ENCODE data around the gene KRT80. TPM values are rescaled to one million over a fixed set of nuclear protein-coding genes. Genes with fewer than 3 reads are reported as not detected.

The KRT80 gene
- total RNA-seq, 1 donor from 2014 or later = 8.6 TPM

DNA sequence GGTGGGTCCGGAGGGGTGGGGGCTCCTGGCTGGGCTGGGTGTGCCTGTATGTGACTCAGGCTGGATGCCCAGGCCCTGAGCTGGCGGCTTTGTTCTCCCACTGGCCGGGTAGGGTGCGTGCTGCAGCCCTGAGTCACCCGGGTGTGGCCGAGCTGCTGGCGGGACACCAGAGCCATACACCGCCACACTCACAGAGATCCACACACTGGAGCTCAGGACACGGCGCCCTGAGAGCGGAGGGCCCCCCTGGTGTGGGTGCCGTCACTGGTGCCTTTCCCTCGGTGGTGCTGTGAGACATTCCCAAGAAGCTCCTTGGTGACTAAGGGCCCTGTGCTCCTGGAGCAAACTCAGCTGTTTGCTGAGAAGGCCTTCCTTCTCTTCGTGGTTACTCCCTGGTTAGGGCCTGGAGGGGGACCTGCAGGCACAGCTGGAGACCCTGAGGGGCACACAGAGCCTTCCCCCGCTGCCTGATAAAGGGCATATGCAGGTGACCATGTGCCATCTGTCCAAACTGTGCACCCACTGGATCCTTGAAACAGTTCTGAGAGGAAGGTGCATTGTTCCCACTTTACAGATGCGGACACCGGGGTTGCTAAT lies 44.3 kb downstream of the KRT80 start:
- DNase-seq (peak; percentile 95), ATAC-seq (peak; percentile 82)
- Histone ChIP-seq H3K4me3 (no peak overlapping the region), H3K9me3 (no peaks in the 10 kb centered on the region), H3K27ac (peak overlapping the region; percentile 89), H3K4me1 (peaks cover 47% of the 10 kb centered on the region), H3K36me3 (no peaks in the 10 kb centered on the region), H3K27me3 (peaks cover 3% of the 10 kb centered on the region)
- TF ChIP-seq CTCF (IDR thresholded peaks at IDR 0.05) = no peak
- intact Hi-C loops (cut with DNase I) = loop anchor here (10.0 kb wide), 1 partner anchor 727 kb away; no protein-coding TSS in a partner anchor

- intact Hi-C loops (cut with DNase I) = loop anchor here (10.0 kb wide), 1 partner anchor 728 kb away; no protein-coding TSS in a partner anchor
- no peak overlapping the region for H3K4me3 ChIP-seq
- TF ChIP-seq CTCF (IDR thresholded peaks at IDR 0.05) = no peak
- H3K27ac ChIP-seq = peak overlapping the region; percentile 89
- H3K9me3 ChIP-seq = no peaks in the 10 kb centered on the region
- no peaks in the 10 kb centered on the region for H3K36me3 ChIP-seq
- H3K27me3 ChIP-seq = no peaks in the 10 kb centered on the region
- DNase-seq (no peak), ATAC-seq (no peak)
- peaks cover 41% of the 10 kb centered on the region for H3K4me1 ChIP-seq
These were observed 44.9 kb downstream of the KRT80 start for GRCh38 chr12:52146822-52147366.

GRCh38 chr12:52146089-52146821 lies 45.6 kb downstream of the KRT80 start:
- no peak for ATAC-seq
- no peak for TF ChIP-seq CTCF (IDR thresholded peaks at IDR 0.05)
- no peaks in the 10 kb centered on the region for H3K27me3 ChIP-seq
- intact Hi-C loops (cut with DNase I) = loop anchor here (10.0 kb wide), 1 partner anchor 729 kb away; no protein-coding TSS in a partner anchor
- H3K9me3 ChIP-seq = no peaks in the 10 kb centered on the region
- H3K4me1 ChIP-seq = peaks cover 37% of the 10 kb centered on the region
- H3K27ac ChIP-seq = peak overlapping the region; percentile 89
- DNase-seq = no peak
- H3K4me3 ChIP-seq = no peak overlapping the region
- H3K36me3 ChIP-seq = no peaks in the 10 kb centered on the region

- Histone ChIP-seq H3K9me3 (no peaks in the 10 kb centered on the region), H3K4me3 (no peak overlapping the region), H3K27ac (no peak overlapping the region), H3K36me3 (no peaks in the 10 kb centered on the region), H3K4me1 (peaks cover 37% of the 10 kb centered on the region), H3K27me3 (no peaks in the 10 kb centered on the region)
- no peak for DNase-seq
- no peak for ATAC-seq
- intact Hi-C loops (cut with DNase I) = loop anchor here (10.0 kb wide), 1 partner anchor 729 kb away; no protein-coding TSS in a partner anchor
- no peak for TF ChIP-seq CTCF (IDR thresholded peaks at IDR 0.05)
These were observed 46.4 kb downstream of the KRT80 start for GRCh38 chr12:52145228-52146088.

- H3K4me3 ChIP-seq = no peak overlapping the region
- no peak for TF ChIP-seq CTCF (IDR thresholded peaks at IDR 0.05)
- DNase-seq (no peak), ATAC-seq (no peak)
- no peak overlapping the region for H3K27ac ChIP-seq
- H3K4me1 ChIP-seq = peaks cover 33% of the 10 kb centered on the region
- no peaks in the 10 kb centered on the region for H3K36me3 ChIP-seq
- no peaks in the 10 kb centered on the region for H3K27me3 ChIP-seq
- no peaks in the 10 kb centered on the region for H3K9me3 ChIP-seq
- intact Hi-C loops (cut with DNase I) = loop anchor here (10.0 kb wide), 1 partner anchor 730 kb away; no protein-coding TSS in a partner anchor
These were observed 47.1 kb downstream of the KRT80 start for GRCh38 chr12:52144512-52145227.

Measured in upper lobe of right lung (tissue), 1 donor.